TTC549 (cell line): ENCODE results near the gene SLC17A7.

ENCODE experiments used
- FAIRE-seq: peaks from 2 replicates; lab custom pipeline; 2012; peaks lifted over from hg19 to GRCh38; lab: Jason Lieb, UNC

Gene SLC17A7

DNA sequence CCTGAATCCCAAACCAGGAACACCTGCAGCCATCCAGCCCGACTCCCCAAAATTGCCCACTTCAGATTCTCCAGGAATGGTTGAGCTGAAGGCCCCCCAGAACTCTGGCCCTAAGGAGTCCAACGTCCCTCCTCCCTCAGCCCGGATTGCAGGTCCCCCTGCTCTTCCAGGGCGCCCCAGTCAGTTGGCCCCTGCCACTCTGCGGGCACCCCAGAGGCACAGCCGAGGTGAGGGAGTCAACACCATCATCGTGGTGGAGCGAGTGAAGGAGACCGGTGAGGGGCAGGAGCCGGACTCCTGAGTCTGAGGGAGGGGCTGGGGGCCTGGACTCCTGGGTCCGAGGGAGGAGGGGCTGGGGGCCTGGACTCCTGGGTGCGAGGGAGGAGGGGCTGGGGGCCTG, 14.0 kb downstream of the SLC17A7 start:
- FAIRE-seq, result no peak

DNA sequence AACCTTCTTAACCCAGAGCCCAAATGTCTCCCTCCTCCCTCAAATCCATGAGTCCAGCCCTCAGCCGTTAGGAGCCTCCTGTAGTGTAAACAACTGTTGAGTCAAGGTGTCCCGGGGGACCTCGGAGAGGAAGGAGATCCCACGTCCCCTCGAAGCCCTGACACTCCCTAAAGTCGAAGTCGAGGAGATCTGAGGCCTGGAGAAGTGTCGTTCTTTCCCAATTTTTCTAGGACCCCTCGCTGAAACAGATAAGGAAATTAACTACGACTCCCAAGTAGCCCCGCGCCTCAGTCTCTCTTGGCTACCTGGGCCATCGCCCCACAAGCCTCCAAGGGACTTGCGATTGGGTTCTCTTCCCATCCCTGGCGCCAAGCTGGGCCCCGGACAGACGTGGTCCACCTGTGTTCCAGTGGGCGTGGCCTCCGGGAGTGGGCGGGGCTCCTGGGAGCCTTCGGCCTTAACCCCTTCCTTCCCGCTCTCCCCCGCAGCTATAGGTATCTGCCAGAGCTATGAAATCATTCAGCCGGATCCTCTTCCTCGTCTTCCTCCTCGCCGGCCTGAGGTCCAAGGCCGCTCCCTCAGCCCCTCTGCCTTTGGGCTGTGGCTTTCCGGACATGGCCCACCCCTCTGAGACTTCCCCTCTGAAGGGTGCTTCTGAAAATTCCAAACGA, 15.3 kb downstream of the SLC17A7 start:
- no peak for FAIRE-seq

DNA sequence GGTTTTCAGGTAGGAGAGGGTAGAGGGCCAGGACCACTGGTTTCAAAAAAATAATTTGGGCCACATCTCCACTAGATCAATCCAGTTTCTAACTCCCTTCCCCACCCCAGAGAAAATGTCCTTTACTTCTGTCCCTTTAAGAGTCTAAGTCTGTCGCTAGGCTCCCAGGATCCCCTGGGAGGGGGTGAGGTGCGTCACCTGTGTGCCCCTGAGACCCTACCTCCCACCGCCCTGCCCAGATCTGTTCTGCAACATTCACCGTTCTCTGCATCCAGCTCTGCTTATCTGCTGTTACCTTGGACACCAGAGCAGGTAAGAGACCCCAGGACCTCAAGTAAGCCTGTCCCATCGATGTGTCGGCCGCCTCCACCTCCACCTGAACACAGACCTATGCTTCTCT, 16.1 kb downstream of the SLC17A7 start, which contains the start of gene GFY:
Gene GFY, plus strand, starts transcription at position 211 of the 400 bp plus-strand sequence. CDS start 1,043 bp downstream, outside the sequence.
- no peak for FAIRE-seq

DNA sequence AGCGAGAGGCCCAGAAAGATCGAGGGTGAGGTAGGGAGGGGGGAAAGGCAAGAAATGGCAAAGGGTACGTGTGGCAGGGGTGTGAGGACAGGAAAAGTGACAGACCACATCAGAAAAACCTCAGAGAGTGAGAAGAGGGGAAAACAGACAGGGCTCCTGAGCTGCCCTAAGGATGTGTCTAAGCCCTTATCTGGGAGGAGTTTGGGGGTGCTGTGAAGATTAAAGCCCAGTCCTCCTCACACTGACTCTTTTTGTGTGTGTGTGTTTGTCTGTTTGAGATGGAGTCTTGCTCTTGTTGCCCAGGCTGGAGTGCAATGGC, 17.4 kb downstream of the SLC17A7 start:
- FAIRE-seq, result no peak

DNA sequence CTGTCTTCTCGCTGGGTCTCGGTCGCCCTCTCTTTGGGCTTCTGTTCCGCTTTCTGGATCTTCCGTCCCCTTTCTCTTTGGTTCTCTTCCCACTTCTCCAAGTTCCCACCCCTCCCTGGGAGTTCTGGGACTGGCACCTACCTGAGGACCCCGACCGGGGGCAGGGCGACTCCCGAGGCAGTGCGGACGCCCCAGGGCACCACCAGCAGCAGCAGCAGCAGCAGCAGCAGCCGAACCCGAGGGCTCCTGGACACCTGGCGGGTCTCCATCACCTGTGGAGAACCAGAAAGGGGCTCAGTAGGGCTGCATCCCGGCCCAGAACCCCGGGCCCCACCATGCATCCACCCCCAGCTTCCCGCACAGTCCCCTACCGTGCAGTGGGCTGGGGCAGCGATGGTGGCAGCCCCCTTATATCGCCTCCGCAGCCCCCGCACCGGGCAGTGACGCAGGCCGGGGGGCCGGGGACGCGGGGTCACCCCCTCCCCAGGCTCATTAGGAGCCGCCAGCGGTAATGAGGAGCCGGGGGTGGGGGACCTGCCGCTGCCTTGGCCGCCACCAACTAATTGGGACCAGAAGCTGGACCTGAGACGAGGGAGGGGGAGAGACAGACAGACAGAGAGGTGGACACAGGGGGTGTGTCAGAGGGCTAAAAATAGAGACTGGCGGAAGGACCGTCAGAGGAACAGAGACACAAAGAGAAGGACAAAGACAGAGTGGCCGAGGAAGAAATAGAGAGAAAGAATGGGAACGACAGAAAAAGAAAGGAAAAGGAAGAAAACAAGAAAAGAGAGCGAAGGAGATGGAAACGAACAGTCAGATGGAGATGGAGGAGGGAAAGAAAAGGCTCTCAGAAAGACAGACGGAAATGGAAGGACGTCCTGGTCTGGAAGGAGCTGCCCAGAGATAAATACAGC, 18.0 kb downstream of the SLC17A7 start, which contains the start of gene PTH2:
Gene PTH2, minus strand, starts transcription at position 371 of the 914 bp plus-strand sequence. Its CDS starts 102 bp downstream, at position 269.
- FAIRE-seq, result no peak

DNA sequence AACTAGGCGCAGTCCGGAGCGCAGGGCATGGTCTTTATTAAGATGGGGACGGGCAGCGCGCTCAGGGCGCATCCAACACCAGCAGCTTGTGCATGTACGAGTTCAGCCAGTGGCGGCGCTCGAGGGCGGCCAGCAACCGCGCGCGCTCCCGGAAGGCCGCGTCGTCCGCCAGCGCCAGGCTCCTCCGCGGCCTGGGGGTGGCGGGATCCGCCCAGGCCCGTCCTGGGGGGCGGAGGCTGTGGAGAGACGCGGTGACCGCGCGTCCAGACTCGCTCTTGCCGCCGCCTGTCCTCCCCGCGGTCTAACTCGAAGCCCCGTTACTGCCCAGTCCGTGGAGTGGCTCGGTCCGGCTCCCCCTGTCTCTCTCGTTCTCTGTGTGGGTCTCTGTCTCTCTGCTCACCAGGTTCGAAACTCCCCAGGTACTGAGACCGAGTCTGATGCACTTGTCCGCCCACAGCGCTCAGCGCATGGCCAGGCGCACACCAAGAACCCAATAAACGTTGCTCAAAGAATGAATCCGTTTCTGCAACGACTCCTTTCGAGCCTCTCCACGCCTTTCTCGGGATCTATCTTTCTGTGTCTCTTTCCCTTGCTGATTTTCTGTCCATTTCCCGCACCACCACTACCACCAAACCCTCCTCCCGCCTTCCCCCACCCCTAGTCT, 18.8 kb downstream of the SLC17A7 start:
- no peak for FAIRE-seq

DNA sequence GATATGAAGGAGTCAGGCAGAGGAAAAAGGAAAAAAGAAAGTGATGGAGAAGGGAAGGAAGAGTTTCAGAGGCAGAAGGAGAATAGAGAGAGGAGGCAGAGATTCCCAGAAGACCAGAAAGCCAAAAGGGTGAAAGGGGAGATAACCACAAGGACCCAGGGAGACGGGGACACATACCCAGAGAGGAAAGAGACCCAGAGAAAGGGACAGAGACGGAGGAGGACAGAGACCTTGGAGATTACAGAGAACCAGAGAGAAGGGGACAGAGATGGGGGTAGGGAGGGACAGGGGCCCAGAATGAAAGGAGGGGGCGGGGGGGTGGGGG, 19.5 kb downstream of the SLC17A7 start:
- FAIRE-seq, result no peak

DNA sequence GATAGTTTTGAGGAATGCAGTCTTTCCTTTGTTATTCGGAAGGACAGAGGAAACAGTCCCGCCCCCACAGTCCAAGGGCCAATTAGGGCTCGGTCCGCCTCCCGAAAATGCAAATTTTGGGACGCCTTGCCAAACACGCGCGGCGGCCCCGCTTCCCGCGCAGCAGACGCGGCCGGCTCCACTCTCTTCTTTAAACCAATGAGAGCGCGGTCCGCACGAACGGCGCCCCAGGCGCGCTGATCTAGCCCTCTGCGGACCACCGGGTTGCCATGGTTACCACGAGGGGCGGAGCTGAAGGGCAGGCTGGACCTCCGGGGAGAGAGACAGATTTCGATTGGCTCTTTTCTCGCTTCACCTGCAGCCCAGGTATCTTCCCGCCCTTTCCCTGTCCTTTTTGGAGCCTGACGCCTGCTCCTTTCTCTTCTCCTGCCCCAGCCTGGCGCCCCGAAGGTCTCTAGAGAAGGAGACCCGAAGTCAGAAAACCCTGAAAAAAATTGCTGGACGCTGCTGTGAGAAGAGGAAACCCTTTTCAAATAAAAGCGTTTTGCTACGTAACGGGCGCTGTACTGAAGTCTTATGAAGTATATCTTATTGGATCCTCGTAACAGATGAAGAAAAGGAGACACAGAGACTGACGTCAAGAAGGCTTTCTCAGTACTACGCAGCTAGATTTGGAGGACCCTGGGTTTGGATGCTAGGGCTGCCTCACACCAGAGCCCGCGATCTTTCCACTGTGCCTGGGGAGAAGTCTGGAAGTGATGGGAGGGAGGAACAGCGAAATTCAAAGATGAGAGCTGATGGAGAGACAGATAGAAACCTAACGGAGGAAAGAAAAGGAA, 20.1 kb downstream of the SLC17A7 start:
- FAIRE-seq, result peak; percentile 81

DNA sequence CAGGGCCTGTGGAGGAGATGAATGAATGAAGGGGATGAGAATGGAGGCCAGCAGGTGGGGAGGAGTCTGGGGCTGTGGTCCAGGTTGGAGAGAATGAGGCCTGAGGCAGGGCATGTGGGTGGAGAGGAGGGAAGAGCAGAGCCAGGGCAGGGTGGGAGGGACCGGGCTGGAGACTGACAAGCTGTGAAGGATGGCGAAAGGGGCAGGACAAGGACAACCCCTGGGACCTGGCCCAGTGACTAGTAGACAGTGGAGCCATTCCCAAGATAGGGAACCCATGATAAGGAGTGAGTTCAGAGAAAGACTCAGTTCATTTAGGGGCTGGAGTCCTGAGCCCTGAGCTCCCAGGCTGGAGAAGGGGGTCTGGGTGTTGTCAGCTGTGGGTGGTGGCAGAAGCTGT, 21.1 kb downstream of the SLC17A7 start:
- no peak for FAIRE-seq

DNA sequence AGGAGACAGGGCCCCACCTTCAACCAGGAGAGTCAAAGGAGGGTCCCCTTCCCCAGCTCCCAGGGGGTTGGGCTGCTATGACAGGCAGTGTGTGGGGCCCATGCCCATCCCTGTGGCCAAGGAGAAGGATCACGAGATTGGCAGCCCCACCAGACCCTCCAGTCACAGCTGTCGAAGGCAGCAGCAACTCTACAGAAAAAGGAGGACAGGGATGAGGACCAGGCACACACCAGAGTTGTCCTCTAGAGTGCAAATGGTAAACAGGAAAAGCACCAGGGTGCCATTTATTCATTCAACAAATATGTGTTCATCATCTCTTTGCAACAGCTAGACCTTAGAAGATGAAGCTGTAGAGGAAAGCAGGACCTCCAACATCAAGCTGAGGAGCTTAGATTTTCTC, 22.2 kb downstream of the SLC17A7 start:
- no peak for FAIRE-seq

DNA sequence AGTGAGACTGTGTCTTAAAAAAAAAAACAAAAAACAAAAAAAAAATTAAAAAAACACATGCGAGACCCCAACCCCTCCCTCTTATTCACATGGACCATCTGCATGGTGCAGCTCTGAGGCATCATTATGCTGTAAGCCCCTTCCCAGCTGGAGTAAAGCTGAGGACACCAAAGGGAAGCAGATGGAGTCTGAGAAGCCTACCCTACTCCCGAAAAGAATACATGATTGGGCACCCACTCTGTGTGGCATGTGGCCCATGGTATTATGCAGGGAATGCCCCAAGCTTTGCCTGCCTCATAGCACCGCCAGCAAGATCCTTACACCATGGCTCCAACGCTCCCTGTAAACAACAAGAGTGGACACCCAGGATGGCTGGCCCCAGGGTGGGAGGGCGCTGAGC, 22.8 kb downstream of the SLC17A7 start:
- no peak for FAIRE-seq

DNA sequence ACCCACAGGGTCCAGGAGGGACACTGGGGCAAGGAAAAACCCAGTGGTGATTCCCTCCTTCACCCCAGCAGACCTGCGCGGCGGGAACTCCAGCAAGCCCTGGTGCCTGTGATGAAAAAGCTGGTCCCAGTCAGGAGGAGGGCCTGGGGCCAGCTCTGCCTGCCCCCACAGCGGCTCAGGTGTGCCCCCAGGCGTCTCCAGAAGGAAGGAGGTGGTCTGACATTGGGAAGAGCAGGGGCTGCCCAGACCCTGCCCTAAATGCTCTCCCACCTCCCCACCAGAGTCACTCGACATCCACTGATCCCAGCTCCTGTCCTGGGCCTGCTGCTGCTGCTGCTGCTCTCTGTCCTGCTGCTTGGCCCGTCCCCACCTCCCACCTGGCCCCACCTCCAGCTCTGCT, 24.2 kb downstream of the SLC17A7 start:
- no peak for FAIRE-seq

DNA sequence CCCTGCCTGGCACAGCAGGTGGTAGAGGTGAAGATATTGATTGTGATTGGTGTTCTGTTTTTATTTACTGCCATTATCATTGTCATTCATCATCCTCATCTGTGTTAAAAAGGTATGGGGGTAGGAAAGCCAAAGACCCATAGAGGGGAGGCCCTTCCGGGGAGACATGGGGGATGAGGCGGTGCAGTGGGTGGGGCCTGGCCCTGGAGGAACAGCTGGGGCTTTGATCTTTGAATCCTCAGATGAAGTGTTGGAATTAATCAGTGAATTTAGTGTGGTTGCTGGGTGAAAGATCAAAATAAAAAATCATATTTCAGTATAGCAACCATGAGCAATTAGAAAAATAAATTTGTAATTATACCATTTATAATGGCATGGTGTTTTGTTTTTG, 25.5 kb downstream of the SLC17A7 start:
- no peak for FAIRE-seq

DNA sequence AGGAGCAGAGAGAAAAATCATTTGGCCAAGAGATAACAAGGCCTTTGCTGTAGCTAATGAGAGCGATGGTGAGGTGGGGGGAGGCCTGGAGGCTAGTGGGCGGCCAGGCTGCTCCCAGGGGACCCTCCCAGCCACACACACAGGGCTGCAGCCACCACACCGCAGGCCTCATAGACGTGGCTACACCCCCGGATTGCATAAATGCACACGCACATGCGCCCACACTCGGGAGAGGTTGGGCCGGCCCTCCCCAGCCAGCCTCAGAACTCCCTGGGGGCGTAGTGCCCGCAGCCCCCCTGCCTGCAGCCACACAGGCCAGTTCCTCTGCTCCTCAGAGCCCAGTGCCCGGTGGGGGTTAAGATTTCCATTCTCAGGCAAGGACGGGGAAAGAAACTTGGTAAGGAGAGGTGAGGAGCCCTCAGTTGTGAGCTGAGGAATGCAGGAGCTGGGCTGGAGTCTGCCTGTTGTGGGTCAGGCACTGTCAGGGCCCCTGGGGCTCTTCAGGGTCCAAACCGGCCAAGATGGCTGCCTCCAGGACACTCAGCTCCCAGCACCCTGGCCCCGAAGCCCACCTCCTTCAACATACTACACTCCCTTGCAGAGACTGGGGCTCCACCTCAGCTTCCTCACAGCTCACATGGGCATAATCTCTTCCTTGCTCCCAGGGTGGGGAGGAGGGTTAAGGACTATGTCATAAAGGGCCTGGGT, 26.1 kb downstream of the SLC17A7 start:
- no peak for FAIRE-seq

DNA sequence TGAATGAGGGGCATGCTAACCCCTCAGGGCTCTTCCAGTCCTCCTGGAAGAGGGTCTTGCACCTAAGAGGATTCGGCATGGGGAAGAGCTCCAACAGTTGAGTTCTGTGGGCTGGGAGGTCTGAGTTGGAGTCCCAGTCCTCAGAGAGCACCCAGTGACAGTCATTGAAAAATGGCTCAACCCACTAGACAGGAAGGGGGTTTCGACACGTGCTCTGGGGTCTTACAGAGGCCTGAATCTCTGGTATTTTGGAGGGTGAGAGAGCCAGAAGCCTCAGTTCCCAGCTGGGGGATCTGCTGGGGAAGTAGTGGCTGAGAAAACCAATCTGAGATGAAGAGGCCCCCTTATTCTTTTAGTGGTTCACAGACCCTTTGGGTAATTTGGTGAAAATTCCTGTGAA, 27.1 kb downstream of the SLC17A7 start:
- FAIRE-seq, result no peak

DNA sequence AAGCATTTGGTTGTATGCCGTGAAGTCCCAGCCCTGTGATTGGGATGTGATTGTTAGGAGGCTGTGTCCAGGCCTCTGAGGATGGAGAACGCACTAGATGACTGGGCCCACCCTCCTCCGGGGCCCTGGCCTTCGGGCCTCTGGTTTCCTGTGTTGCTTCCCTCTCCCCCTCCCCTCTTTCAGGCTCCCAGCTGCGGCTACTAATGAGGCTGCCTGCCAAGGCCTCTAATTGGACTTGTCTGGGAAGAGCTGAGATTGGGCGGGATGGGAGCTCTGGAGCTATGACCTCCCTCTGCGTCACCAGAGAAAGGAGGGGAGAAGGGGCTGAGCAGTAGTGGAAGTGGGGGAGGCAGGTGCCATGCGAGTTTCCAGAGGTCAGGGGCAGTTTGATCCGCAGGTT, 28.0 kb downstream of the SLC17A7 start:
- no peak for FAIRE-seq

DNA sequence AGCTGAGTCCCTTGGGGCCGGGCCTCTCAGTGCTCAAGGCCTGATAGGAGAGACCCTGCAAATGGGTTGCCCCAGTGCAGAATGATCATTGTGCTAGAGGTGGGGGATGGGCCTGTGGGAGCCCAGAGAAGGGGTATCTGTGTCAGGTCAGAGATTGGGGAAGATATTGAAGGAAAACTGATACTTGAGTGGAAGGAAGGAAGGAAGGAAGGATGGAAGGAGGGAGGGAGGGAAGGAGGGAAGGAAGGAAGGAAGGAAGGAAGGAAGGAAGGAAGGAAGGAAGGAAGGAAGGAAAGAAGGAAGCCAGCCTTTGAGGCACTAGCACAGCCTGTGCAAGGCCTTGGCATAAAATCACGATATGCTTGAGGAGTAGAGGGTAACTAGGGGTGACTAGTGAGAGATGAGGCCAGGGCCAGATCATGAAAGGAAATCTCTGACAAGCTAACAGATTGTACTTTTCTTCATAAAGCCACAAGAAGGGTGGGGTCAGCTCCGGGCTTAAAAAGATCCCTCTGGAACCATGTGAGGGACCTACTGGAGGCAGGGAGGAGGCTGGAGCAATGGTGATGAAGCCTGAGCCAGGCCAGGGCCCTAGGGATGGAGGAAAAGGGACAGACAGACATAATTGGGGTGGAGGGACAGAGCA, 29.5 kb downstream of the SLC17A7 start:
- FAIRE-seq, result no peak

DNA sequence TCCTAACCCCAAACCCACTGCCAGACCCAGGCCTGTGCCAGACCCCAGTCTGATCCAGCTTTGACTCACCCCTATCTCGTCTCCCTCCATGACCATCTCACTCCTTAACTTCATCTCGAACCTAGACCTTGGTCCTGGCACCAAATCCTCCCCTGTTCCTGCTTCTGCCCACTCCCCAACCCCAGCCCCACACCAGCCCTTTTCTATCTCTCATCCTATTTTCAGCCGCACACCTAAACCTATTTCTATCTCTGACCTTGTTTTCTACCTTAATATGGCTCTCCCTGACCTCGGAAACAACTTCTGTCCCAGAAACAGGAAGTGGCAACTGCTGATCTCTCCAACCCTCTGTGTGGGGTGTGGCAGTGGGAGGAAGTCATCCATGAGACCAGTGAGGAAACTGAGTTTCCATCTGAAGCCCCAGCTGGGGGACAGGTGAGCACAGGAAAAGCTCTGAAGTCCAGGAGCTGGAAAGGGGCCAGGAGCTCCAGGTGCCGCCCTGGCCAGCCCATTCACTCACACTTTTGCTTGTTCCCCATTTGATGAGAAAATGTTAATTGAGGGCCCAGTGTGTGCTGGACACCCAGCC, 31.8 kb downstream of the SLC17A7 start:
- FAIRE-seq, result no peak

DNA sequence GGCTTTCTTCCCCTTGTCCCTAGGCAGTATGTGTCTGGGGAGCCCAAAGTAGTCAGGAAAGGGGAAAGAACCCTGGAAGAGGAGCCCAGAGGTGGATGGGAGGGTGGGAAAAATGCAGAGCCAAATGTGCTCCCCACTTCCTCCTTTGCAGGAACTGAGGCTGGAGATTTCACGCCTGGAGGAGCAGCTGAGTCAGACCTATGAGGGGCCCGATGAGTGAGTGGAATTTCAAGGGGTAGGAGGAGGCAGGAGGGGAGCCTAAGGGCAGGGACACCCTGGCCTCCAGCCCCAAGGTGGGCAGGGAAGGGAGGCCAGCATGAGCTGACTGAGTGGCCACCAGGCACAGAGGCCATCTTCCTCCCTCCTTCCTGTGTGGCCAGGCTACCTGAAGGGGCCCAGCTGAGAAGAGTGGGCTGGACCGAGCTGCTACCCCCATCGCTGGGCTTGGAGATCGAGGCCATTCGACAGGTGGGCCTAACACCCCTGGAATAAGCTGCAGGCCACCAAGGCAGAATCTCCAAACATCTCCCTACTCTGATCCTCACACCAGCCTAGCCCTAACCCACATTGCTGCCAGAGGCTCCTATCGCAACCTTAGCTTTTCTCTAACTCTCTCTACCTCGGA, 32.4 kb downstream of the SLC17A7 start:
- no peak for FAIRE-seq

DNA sequence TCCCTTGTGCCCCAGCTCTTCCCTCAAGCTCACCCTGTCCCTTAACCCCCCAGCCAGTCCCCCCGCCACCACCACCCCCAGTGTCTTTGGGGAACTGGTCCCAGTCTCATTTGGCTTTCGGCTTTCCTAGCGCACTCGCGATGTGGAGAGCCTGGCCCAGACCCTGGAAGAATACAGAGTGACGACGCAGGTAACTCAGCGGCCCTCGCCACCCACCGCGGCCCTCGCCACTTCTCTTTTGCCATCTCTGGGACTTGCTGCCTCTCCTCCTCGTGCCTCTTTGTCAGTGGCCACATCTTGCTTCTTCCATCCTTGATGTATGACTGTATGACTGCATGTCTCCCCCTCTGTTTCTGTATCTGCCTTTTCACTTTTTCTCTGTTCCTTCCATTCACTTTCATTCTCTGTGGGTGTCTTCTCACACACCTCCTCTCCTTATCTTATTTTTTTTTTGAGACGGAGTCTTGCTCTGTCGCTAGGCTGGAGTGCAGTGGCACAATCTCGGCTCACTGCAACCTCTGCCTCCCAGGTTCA, 33.8 kb downstream of the SLC17A7 start:
- FAIRE-seq, result no peak
